ENCODE data around the gene SOX4.

- no peak for TF ChIP-seq CTCF (IDR thresholded peaks at IDR 0.05)
- no peak for TF ChIP-seq POLR2A (IDR thresholded peaks at IDR 0.05)
Measured at GRCh38 chr6:21625642-21626041, 32.1 kb downstream of the SOX4 start.
